A549 treated with AZD2906 at 1 μM for 4 hours (cell line): ENCODE results near the gene GSTA5. TPM values are rescaled to one million over a fixed set of nuclear protein-coding genes. Genes with fewer than 3 reads are reported as not detected.

Experiments used
- total RNA-seq: library from RNA; stranded (reverse); fragments of 200-300 nt; extraction: Qiagen RNA extraction; gene quantifications from 5 replicates; pipeline ENCODE4 v1.2.3, GENCODE V29; 2022

Gene GSTA5
- total RNA-seq, result not detected in 5 replicates

GRCh38 chr6:52840763-52841585 is at the start of gene GSTA5:
GSTA5 (minus strand) TSS chr6:52840813.

GRCh38 chr6:52803668-52804255 is 36.9 kb downstream of the GSTA5 start, which contains the start of gene GSTA1:
GSTA1 (minus strand) TSS chr6:52803816; CDS start chr6:52799267, 4,549 bp downstream.

Other genes starting within 250 kb of the GSTA5 start
- 36.3 to 44.6 TPM (median 39.5 TPM) in 5 replicates for gene TMEM14A, start 169.7 kb downstream of the GSTA5 start, total RNA-seq
- gene GSTA2, start 77.3 kb downstream of the GSTA5 start, total RNA-seq, result 0.07 TPM in 2 of 5 replicates, not detected in the others
- gene GSTA1, start 37.0 kb downstream of the GSTA5 start, total RNA-seq, result 0.07 TPM in 1 of 5 replicates, not detected in the others
- not detected in 5 replicates for gene GSTA3, start 68.9 kb upstream of the GSTA5 start, total RNA-seq
- 7.9 to 9.0 TPM (median 8.5 TPM) in 5 replicates for gene GSTA4, start 154.5 kb upstream of the GSTA5 start, total RNA-seq
- 1.7 to 2.9 TPM (median 2.2 TPM) in 5 replicates for gene CILK1, start 221.0 kb upstream of the GSTA5 start, total RNA-seq
- gene FBXO9, start 224.6 kb upstream of the GSTA5 start, total RNA-seq, result 29.7 to 36.6 TPM (median 35.1 TPM) in 5 replicates